ENCODE data around the gene SPRYD3. TPM values are rescaled to one million over a fixed set of nuclear protein-coding genes. Genes with fewer than 3 reads are reported as not detected.

Gene SPRYD3
- total RNA-seq, 4 donors from 2014 or later, result 15.9 to 75.5 (median 28.9) TPM

DNA sequence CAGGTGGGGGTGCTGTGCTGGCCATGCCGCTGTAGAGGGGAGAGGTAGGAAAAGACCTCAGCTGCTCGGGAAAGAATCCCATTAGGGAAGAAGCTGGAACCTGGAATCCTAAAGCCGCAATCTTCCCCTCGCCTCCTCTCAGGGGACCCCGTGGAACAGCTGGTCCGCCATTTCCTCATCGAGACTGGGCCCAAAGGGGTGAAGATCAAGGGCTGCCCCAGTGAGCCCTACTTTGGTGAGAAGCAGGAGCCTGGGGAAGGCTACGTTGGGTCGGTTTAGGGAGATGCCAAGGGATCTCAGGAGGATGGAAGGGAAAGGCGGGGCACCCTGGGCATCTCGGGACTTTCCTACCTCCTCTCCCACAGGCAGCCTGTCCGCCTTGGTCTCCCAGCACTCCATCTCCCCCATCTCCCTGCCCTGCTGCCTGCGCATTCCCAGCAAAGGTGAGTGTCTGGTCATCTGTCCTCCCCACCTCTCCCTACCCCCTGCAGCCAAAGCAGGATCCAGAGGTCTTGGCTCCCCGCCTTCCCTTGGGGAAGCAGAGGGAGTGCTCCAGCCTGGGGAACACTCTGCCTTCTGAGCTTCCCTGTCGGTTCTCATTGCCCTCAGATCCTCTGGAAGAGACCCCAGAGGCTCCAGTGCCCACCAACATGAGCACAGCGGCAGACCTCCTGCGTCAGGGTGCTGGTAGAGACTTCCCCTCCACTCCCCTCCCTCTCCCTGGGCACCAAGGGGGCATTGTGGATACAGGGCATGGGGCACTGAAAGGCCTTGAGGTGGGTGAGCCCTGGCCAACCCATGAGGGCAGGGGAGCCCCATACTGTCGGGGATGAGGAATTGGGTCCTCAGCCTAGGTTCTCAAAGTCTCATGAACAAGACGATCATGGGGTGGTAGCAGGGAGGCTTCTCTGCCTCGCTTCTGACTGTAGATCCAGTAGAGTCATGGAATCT is 16.9 kb downstream of the SPRYD3 start:
- no peak for TF ChIP-seq POLR2A (IDR thresholded peaks at IDR 0.05)
- TF ChIP-seq, protein P1, sequence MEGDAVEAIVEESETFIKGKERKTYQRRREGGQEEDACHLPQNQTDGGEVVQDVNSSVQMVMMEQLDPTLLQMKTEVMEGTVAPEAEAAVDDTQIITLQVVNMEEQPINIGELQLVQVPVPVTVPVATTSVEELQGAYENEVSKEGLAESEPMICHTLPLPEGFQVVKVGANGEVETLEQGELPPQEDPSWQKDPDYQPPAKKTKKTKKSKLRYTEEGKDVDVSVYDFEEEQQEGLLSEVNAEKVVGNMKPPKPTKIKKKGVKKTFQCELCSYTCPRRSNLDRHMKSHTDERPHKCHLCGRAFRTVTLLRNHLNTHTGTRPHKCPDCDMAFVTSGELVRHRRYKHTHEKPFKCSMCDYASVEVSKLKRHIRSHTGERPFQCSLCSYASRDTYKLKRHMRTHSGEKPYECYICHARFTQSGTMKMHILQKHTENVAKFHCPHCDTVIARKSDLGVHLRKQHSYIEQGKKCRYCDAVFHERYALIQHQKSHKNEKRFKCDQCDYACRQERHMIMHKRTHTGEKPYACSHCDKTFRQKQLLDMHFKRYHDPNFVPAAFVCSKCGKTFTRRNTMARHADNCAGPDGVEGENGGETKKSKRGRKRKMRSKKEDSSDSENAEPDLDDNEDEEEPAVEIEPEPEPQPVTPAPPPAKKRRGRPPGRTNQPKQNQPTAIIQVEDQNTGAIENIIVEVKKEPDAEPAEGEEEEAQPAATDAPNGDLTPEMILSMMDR (IDR thresholded peaks at IDR 0.05), result no peak
- H3K27ac ChIP-seq, result peak overlapping the region; percentile 82 to 86
- H3K4me1 ChIP-seq, result peaks cover 0 to 27% of the 10 kb centered on the region in 2 donors
- H3K36me3 ChIP-seq, result no peaks in the 10 kb centered on the region
- H3K9me3 ChIP-seq, result no peaks in the 10 kb centered on the region
- peak in 1 of 2 donors; percentile 24 for DNase-seq
- no peak overlapping the region for H3K4me3 ChIP-seq
- intact Hi-C loops (cut with DNase I; ENCODE audit: low total_unique reads), result loop anchor here (10.0 kb wide), 1 partner anchor 133 kb away; no protein-coding TSS in a partner anchor
- no peaks in the 10 kb centered on the region for H3K27me3 ChIP-seq

DNA sequence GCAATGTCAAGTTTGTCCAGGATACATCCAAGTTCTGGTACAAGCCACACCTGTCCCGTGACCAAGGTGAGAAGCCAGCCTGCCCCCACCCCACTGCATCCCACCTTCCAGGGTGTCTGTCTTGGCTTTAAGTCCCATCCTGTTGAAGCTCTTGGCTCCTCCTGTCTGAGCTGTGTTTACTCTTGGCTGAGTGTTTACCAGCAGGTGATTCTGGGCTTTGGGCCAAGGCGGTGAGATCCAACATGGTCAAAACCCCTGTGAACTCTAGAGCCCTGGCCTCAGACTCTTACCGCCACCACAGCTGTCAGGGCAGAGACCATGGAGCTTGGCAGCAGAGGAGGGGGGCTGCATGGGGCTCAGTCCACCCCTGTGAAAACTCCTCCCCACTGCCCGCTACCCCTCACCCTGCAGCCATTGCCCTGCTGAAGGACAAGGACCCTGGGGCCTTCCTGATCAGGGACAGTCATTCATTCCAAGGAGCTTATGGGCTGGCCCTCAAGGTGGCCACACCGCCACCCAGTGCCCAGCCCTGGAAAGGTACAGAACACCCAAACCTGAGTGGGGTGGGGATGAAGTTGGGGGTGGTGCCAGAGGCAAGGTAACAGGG is 17.7 kb downstream of the SPRYD3 start:
- no peaks in the 10 kb centered on the region for H3K36me3 ChIP-seq
- H3K27ac ChIP-seq, result peak overlapping the region; percentile 82 to 86
- H3K4me3 ChIP-seq, result no peak overlapping the region
- peaks cover 0 to 27% of the 10 kb centered on the region in 2 donors for H3K4me1 ChIP-seq
- intact Hi-C loops (cut with DNase I; ENCODE audit: low total_unique reads), result loop anchor here (10.0 kb wide), 1 partner anchor 133 kb away; no protein-coding TSS in a partner anchor
- H3K9me3 ChIP-seq, result no peaks in the 10 kb centered on the region
- TF ChIP-seq POLR2A (IDR thresholded peaks at IDR 0.05), result no peak
- TF ChIP-seq, protein P1 (IDR thresholded peaks at IDR 0.05), result no peak
- H3K27me3 ChIP-seq, result no peaks in the 10 kb centered on the region
- DNase-seq, result peak; percentile 32 to 57

DNA sequence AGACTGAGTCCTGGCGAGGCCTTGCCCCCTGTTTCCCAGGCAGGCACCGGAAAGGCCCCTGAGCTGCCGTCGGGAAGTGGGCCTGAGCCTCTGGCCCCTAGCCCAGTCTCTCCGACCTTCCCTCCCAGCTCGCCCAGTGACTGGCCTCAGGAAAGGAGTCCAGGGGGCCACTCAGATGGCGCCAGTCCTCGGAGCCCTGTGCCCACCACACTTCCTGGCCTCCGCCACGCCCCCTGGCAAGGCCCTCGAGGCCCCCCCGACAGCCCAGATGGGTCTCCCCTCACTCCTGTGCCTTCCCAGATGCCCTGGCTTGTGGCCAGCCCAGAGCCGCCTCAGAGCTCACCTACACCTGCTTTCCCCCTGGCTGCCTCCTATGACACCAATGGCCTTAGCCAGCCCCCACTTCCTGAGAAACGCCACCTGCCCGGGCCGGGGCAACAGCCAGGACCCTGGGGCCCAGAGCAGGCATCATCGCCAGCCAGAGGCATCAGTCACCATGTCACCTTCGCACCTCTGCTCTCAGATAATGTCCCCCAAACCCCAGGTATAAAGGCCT is 18.4 kb downstream of the SPRYD3 start:
- H3K27ac ChIP-seq, result peak overlapping the region; percentile 82 to 86
- intact Hi-C loops (cut with DNase I; ENCODE audit: low total_unique reads), result loop anchor here (10.0 kb wide), 1 partner anchor 134 kb away; no protein-coding TSS in a partner anchor
- H3K4me3 ChIP-seq, result no peak overlapping the region
- H3K4me1 ChIP-seq, result peaks cover 0 to 27% of the 10 kb centered on the region in 2 donors
- H3K9me3 ChIP-seq, result no peaks in the 10 kb centered on the region
- no peaks in the 10 kb centered on the region for H3K27me3 ChIP-seq
- H3K36me3 ChIP-seq, result no peaks in the 10 kb centered on the region
- no peak for TF ChIP-seq POLR2A (IDR thresholded peaks at IDR 0.05)
- TF ChIP-seq, protein P1 (IDR thresholded peaks at IDR 0.05), result no peak
- DNase-seq, result peak in 1 of 2 donors; percentile 63

GRCh38 chr12:53060064-53060720 is 19.0 kb downstream of the SPRYD3 start:
- DNase-seq, result no peak
- Histone ChIP-seq H3K27me3 (no peaks in the 10 kb centered on the region), H3K4me3 (no peak overlapping the region), H3K36me3 (no peaks in the 10 kb centered on the region), H3K9me3 (no peaks in the 10 kb centered on the region), H3K4me1 (peaks cover 0 to 27% of the 10 kb centered on the region in 2 donors), H3K27ac (peak overlapping the region; percentile 82 to 86)
- intact Hi-C loops (cut with DNase I; ENCODE audit: low total_unique reads), result loop anchor here (10.0 kb wide), 1 partner anchor 135 kb away; no protein-coding TSS in a partner anchor
- no peak for TF ChIP-seq POLR2A (IDR thresholded peaks at IDR 0.05)
- TF ChIP-seq, protein P1 (IDR thresholded peaks at IDR 0.05), result no peak

All from uterus (tissue), 4 donors.